SH-SY5Y (cell line): ENCODE results near the gene MAN2C1.

Source experiments
- GATA2 ChIP-seq: IDR thresholded peaks from 2 replicates; pipeline ENCODE4 v1.6.1; 2011; ENCODE audit warnings: mild to moderate bottlenecking, low read depth, low read length
- GATA3 ChIP-seq: IDR thresholded peaks from 2 replicates; pipeline ENCODE4 v1.6.1; 2011; ENCODE audit warnings: low read depth, mild to moderate bottlenecking, low read length, moderate library complexity

MAN2C1 gene

GRCh38 chr15:75367913-75368688, at the start of gene MAN2C1:
TSS of gene MAN2C1 (minus strand) at chr15:75368607. CDS start at chr15:75368583, 24 bp downstream.
- TF ChIP-seq GATA3 = no peak
- TF ChIP-seq GATA2 = no peak

DNA sequence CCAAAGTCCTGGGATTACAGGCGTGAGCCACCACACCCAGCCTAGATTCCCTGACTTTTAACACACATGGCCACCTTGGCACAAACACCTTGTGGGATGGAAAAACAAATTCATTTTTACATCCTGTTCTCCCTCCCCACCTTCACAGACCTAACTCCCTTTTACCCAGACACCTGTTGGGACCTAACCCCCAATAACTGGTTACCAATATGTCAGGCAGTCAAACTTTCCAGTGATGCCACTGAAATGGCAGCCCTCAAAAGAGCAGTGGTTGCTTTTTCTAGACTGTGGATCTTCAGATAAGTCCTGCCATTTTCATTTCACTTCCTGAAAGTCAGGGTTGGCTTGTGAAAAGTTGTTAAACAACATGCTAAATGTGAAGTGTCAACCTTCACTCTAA, 48.2 kb upstream of the MAN2C1 start:
- TF ChIP-seq GATA2 (no peak), GATA3 (no peak)

GRCh38 chr15:75410196-75410595, 41.8 kb upstream of the MAN2C1 start:
- TF ChIP-seq GATA2 (no peak), GATA3 (no peak)

DNA sequence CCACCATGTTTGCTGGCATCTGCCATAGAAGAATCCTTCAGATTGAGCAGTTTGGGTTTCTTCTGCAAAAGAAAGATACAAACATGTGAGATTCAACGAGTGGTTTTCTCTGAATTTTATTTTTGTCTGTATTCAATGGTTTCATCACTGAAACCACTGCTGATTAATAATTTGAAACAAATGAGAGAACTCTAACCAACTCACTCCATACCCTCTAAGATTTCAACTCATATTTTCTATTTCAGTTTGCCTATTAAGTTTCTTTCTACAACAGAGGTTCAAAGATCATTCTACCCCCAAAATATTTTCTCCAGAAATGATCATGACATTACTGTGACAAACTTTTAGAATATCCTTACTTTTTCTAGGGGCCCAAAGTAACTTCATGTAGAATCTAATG, 38.7 kb upstream of the MAN2C1 start:
- no peak for TF ChIP-seq GATA3
- no peak for TF ChIP-seq GATA2

- no peak for TF ChIP-seq GATA3
- TF ChIP-seq GATA2 = no peak
Observed at GRCh38 chr15:75403892-75404291, 35.5 kb upstream of the MAN2C1 start.

- no peak for TF ChIP-seq GATA3
- TF ChIP-seq GATA2 = no peak
Observed at GRCh38 chr15:75397494-75397893, 29.1 kb upstream of the MAN2C1 start.

DNA sequence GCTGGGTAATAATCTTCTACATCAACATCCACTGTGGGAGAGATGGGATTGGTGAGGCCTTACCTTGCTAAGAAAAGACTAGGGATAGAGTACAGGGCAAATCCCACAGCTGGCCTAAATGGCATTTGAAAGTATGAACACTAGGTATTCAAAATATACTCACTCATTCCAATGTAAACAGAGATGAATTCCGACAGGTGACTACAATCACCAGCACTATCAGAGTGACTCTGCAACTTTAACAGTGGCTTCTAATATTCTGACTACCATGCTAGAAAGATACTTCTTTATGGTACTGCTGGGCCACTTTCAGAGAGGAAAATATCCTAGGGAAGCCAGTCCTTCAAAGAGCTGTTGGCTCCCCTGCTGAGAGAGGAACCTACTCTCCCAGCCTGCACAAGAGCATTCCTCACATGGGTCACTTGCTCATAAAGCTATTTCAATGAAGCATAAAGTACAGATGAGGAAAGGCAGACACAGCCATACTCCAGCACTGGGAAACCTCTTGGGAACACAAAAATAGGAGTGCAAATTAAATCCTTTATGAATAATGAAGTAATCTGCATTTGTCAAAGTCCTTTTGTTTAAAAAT, 21.5 kb upstream of the MAN2C1 start:
- TF ChIP-seq GATA2 (no peak), GATA3 (no peak)

GRCh38 chr15:75380773-75381172, 12.4 kb upstream of the MAN2C1 start:
- TF ChIP-seq GATA3 = no peak
- TF ChIP-seq GATA2 = no peak

- no peak for TF ChIP-seq GATA3
- no peak for TF ChIP-seq GATA2
Observed at GRCh38 chr15:75371901-75372688, 3.7 kb upstream of the MAN2C1 start.

GRCh38 chr15:75371486-75371885, 3.1 kb upstream of the MAN2C1 start:
- TF ChIP-seq GATA2 (no peak), GATA3 (no peak)

GRCh38 chr15:75369897-75370581, 1.6 kb upstream of the MAN2C1 start:
- TF ChIP-seq GATA2 (no peak), GATA3 (no peak)

DNA sequence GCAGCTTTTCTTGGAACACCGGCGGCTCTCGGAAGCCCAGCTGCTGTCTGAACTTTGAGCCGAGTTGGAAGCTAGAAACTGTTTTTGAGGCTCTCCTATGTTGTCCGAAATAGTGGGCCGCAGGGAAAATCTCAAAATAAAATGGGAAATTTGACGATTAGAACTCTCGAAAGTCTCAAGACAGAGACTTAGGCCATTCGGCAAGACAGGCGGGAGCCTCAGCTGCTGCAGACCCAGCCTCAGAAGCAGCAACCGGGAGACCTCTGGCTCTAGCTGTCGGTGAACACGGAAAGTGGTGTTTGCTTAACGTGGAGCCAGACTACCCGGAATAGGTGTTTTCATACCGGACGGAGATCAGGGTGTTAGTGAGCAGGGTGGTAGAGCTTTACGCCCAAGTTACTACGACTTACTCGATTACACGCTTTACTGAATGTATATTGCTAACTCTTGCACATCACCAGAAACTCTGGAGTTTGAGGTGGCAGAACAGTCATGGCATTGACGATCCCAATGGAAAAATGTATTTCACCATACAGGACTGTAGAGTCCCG, 357 bp upstream of the MAN2C1 start:
- TF ChIP-seq GATA2 (no peak), GATA3 (no peak)

- TF ChIP-seq GATA2 = no peak
- no peak for TF ChIP-seq GATA3
Observed at GRCh38 chr15:75367406-75367912, 948 bp downstream of the MAN2C1 start.

- TF ChIP-seq GATA2 (no peak), GATA3 (no peak)
Observed at GRCh38 chr15:75367006-75367405, 1.4 kb downstream of the MAN2C1 start.

DNA sequence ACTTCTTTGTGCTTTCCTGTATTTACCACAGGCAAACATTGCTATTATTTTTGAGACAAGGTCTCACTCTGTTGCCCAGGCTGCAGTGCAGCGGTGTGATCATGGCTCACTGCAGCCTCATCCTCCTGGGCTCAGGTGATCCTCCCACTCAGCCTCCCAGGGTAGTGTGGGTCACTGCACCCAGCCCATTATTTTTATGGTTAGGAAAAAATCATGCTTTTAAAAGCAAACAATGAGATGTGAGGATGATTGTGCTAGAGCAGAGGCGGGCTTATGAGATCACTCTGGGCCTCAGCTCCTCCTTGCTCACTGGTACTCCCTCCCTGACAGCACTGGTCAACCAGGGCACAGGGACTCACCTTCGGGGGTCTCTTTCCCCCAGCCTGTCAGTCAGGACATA, 2.2 kb downstream of the MAN2C1 start:
- no peak for TF ChIP-seq GATA3
- no peak for TF ChIP-seq GATA2
